Middle frontal gyrus (tissue), 1 donor: Measurements from ENCODE around the gene WDR41.

Experiments
- DNase-seq: peaks from one replicate; pipeline ENCODE4 v3.0.0-alpha.2; 2015; ENCODE audit warnings: low spot score; ENCODE audit errors: extremely low spot score

WDR41 gene

GRCh38 chr5:77448831-77449230 lies 43.3 kb downstream of the WDR41 start:
- DNase-seq: no peak

- no peak for DNase-seq
Observed at GRCh38 chr5:77444356-77444755, 47.8 kb downstream of the WDR41 start.

- DNase-seq: no peak
Observed at GRCh38 chr5:77443670-77444069, 48.4 kb downstream of the WDR41 start.

- no peak for DNase-seq
Observed at GRCh38 chr5:77438071-77438470, 54.0 kb downstream of the WDR41 start.

- no peak for DNase-seq
Observed at GRCh38 chr5:77437194-77437593, 54.9 kb downstream of the WDR41 start.

GRCh38 chr5:77431719-77432118 lies 60.4 kb downstream of the WDR41 start:
- DNase-seq: no peak

- DNase-seq: no peak
Observed at GRCh38 chr5:77431286-77431685, 60.8 kb downstream of the WDR41 start.

GRCh38 chr5:77430726-77431125 lies 61.4 kb downstream of the WDR41 start:
- no peak for DNase-seq

- no peak for DNase-seq
Observed at GRCh38 chr5:77428526-77428925, 63.6 kb downstream of the WDR41 start.

GRCh38 chr5:77427998-77428397 lies 64.1 kb downstream of the WDR41 start:
- DNase-seq: no peak

- no peak for DNase-seq
Observed at GRCh38 chr5:77426670-77427069, 65.4 kb downstream of the WDR41 start.

GRCh38 chr5:77425998-77426659 lies 66.0 kb downstream of the WDR41 start:
- no peak for DNase-seq

GRCh38 chr5:77425420-77425819 lies 66.7 kb downstream of the WDR41 start:
- no peak for DNase-seq

GRCh38 chr5:77424921-77425320 lies 67.2 kb downstream of the WDR41 start:
- no peak for DNase-seq

GRCh38 chr5:77423022-77423750 lies 68.9 kb downstream of the WDR41 start:
- DNase-seq: no peak

- DNase-seq: no peak
Observed at GRCh38 chr5:77420940-77421339, 71.2 kb downstream of the WDR41 start.

- no peak for DNase-seq
Observed at GRCh38 chr5:77419644-77420582, 72.2 kb downstream of the WDR41 start.

GRCh38 chr5:77418601-77419581 lies 73.2 kb downstream of the WDR41 start:
- DNase-seq: no peak

- DNase-seq: no peak
Observed at GRCh38 chr5:77418162-77418561, 74.0 kb downstream of the WDR41 start.

GRCh38 chr5:77413049-77413448 lies 79.1 kb downstream of the WDR41 start:
- no peak for DNase-seq
